GM23338 (cell line): ENCODE results near the gene PNRC2. TPM values are rescaled to one million over a fixed set of nuclear protein-coding genes. Genes with fewer than 3 reads are reported as not detected.

Experiments used
- ATAC-seq: fragments of 200-7000 bp; cut with Tn5 transposase; 3 replicates; pipeline ENCODE4 v1.9.1; 2020
- DNase-seq: peaks from one replicate; pipeline ENCODE4 v3.0.0-alpha.2; 2015; ENCODE audit warnings: low spot score
- H2AFZ ChIP-seq: fragments of 200-600 bp; sonication (generic); 2 replicates; pipeline ENCODE4 v1.8.0; 2016; ENCODE audit warnings: antibody characterized with exemption, mild to moderate bottlenecking, moderate library complexity
- H3F3A ChIP-seq: fragments of 200-600 bp; sonication (generic); replicated peaks from 2 replicates; pipeline ENCODE4 v1.8.0; 2017; ENCODE audit warnings: antibody characterized with exemption, mixed run types, low read depth
- H3K27ac ChIP-seq: fragments of 200-600 bp; sonication (generic); 2 replicates; pipeline ENCODE4 v1.6.1; 2016; ENCODE audit warnings: low read depth
- H3K27me3 ChIP-seq: fragments of 200-600 bp; sonication (generic); 2 replicates; pipeline ENCODE4 v1.8.0; 2016; ENCODE audit warnings: mild to moderate bottlenecking, mixed run types, moderate library complexity; ENCODE audit not compliant: insufficient read depth
- H3K36me3 ChIP-seq: fragments of 200-600 bp; sonication (generic); 2 replicates; pipeline ENCODE4 v1.8.0; 2016; ENCODE audit warnings: mild to moderate bottlenecking; ENCODE audit not compliant: insufficient read depth
- H3K4me1 ChIP-seq: fragments of 200-600 bp; sonication (generic); 2 replicates; pipeline ENCODE4 v1.8.0; 2016; ENCODE audit warnings: mild to moderate bottlenecking, moderate library complexity; ENCODE audit not compliant: insufficient read depth
- H3K4me2 ChIP-seq: fragments of 200-600 bp; sonication (generic); 2 replicates; pipeline ENCODE4 v1.7.1; 2017; ENCODE audit warnings: mixed run types
- H3K4me3 ChIP-seq: fragments of 200-600 bp; sonication (generic); 2 replicates; pipeline ENCODE4 v1.6.1; 2016; ENCODE audit warnings: mixed run types
- H3K79me2 ChIP-seq: fragments of 200-600 bp; sonication (generic); replicated peaks from 2 replicates; pipeline ENCODE4 v1.8.0; 2017; ENCODE audit warnings: mild to moderate bottlenecking; ENCODE audit not compliant: insufficient read depth
- H3K9me2 ChIP-seq: fragments of 200-600 bp; sonication (generic); 2 replicates; pipeline ENCODE4 v1.8.0; 2017; ENCODE audit not compliant: insufficient read depth
- H4K20me1 ChIP-seq: fragments of 200-600 bp; sonication (generic); replicated peaks from 2 replicates; pipeline ENCODE4 v1.8.0; 2017; ENCODE audit warnings: mild to moderate bottlenecking; ENCODE audit not compliant: insufficient read depth
- H3K27ac Mint-ChIP-seq: 2 replicates; pipeline ENCODE4 v1.8.0; 2020; ENCODE audit warnings: inconsistent platforms, mild to moderate bottlenecking, moderate library complexity, mixed read lengths
- H3K27me3 Mint-ChIP-seq: 3 replicates; pipeline ENCODE4 v1.8.0; 2022; ENCODE audit warnings: low read depth, mild to moderate bottlenecking, moderate library complexity, mixed read lengths, inconsistent platforms; ENCODE audit not compliant: insufficient read depth, poor library complexity
- H3K36me3 Mint-ChIP-seq: 3 replicates; pipeline ENCODE4 v1.8.0; 2021; ENCODE audit warnings: low read depth, mild to moderate bottlenecking, inconsistent platforms, moderate library complexity, mixed read lengths
- H3K4me1 Mint-ChIP-seq: 3 replicates; pipeline ENCODE4 v1.8.0; 2020; ENCODE audit warnings: mild to moderate bottlenecking, inconsistent platforms, mixed read lengths
- H3K4me3 Mint-ChIP-seq: 3 replicates; pipeline ENCODE4 v1.8.0; 2021; ENCODE audit warnings: moderate library complexity, mild to moderate bottlenecking, inconsistent platforms, mixed read lengths
- H3K9me3 Mint-ChIP-seq: 3 replicates; pipeline ENCODE4 v1.8.0; 2020; ENCODE audit warnings: moderate library complexity, mild to moderate bottlenecking, inconsistent platforms, mixed read lengths
- CREB1 ChIP-seq: fragments of 250-450 bp; sonication (Bioruptor Pico); IDR thresholded peaks from 2 replicates; pipeline ENCODE4 v1.5.0; 2020; ENCODE audit warnings: low read depth, mild to moderate bottlenecking, moderate library complexity
- EZH2 ChIP-seq: fragments of 200-600 bp; sonication (generic); IDR thresholded peaks from one replicate; pipeline ENCODE4 v1.8.0; 2017; ENCODE audit warnings: antibody characterized with exemption, mild to moderate bottlenecking, low read depth; ENCODE audit not compliant: unreplicated experiment
- EZH2phosphoT487 ChIP-seq: fragments of 200-600 bp; sonication (generic); IDR thresholded peaks from one replicate; pipeline ENCODE4 v1.8.1; 2018; ENCODE audit warnings: antibody characterized with exemption; ENCODE audit not compliant: unreplicated experiment
- JUNB ChIP-seq: IDR thresholded peaks from one replicate; pipeline ENCODE4 v1.6.1; 2016; ENCODE audit warnings: antibody characterized with exemption; ENCODE audit not compliant: unreplicated experiment
- NANOG ChIP-seq: IDR thresholded peaks from 2 replicates; pipeline ENCODE4 v1.6.1; 2016; ENCODE audit warnings: antibody characterized with exemption, borderline replicate concordance
- POLR2AphosphoS5 ChIP-seq: IDR thresholded peaks from 2 replicates; pipeline ENCODE4 v1.6.1; 2016; ENCODE audit warnings: antibody characterized with exemption, low read depth
- STAT1 ChIP-seq: IDR thresholded peaks from one replicate; pipeline ENCODE4 v1.6.1; 2016; ENCODE audit warnings: antibody characterized with exemption; ENCODE audit not compliant: unreplicated experiment
- ZNF114 ChIP-seq: fragments of 250-450 bp; sonication (Bioruptor Pico); IDR thresholded peaks from 2 replicates; pipeline ENCODE4 v1.5.0; 2020; ENCODE audit warnings: mild to moderate bottlenecking, moderate library complexity
- ZNF331 ChIP-seq: fragments of 250-450 bp; sonication (Bioruptor Pico); IDR thresholded peaks from 2 replicates; pipeline ENCODE4 v1.5.0; 2020; ENCODE audit warnings: low read depth, mild to moderate bottlenecking, moderate library complexity
- polyA plus RNA-seq: library from polyadenylated mRNA; unstranded; fragments of >200 nt; fragmentation: Nextera tagmentation; extraction: Ambion mirVana; gene quantifications from 2 replicates; pipeline ENCODE4 v1.2.1, GENCODE V29; 2016
- total RNA-seq: library from RNA; depleted of rRNA; stranded (reverse); fragments of >200 nt; shearing (Covaris generic); gene quantifications from 2 replicates; pipeline ENCODE4 v1.2.3, GENCODE V29; 2014
- TF ChIP-seq, protein P1 (sequence below): fragments of 250-450 bp; sonication (Bioruptor Pico); IDR thresholded peaks from 2 replicates; pipeline ENCODE4 v1.5.0; 2020; ENCODE audit warnings: mild to moderate bottlenecking, moderate library complexity
- TF ChIP-seq, protein P2 (sequence below): IDR thresholded peaks from one replicate; pipeline ENCODE4 v1.6.1; 2018; ENCODE audit warnings: antibody characterized with exemption; ENCODE audit not compliant: unreplicated experiment
- TF ChIP-seq, protein P3 (sequence below): IDR thresholded peaks from 2 replicates; pipeline ENCODE4 v1.6.1; 2016; ENCODE audit warnings: antibody characterized with exemption
- TF ChIP-seq, protein P4 (sequence below), 2 experiments: fragments of 200-600 bp in 1 of 2; sonication (generic) in 1 of 2; conservative IDR thresholded peaks; 2 replicates each; pipeline versions ENCODE4 v1.5.1 to v1.6.1; 2016 to 2017; ENCODE audit warnings: antibody characterized with exemption in 2 of 2, low read depth in 2 of 2, mild to moderate bottlenecking in 2 of 2, moderate library complexity in 1 of 2

The PNRC2 gene
- total and polyA plus RNA-seq, 2 experiments from 2014 or later: 157 to 237 TPM

DNA sequence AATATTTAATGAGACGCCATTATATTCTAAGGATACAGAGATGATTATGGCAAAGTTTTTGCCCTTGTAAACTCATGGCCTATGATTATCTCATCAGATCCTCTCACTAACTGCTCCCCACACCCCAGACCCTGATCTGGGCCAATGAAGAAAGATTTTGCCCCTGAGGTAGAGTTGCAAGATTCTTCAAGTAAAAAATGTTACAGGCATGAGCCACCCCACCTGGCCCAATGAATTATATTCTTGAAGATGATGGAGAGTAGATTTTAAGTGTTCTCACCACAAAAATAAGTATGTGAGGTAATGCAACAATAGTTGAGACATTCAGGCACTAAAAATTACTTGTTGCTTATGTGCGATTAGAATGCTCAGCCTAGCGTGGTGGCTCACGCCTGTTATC is 44.7 kb upstream of the PNRC2 start:
- Histone ChIP-seq H3K4me2 (no peak overlapping the region), H3K27ac (no peak overlapping the region), H2AFZ (no peak overlapping the region), H4K20me1 (no peaks in the 10 kb centered on the region), H3K9me2 (no peaks in the 10 kb centered on the region), H3K36me3 (no peaks in the 10 kb centered on the region), H3K27me3 (no peaks in the 10 kb centered on the region), H3K79me2 (no peaks in the 10 kb centered on the region), H3F3A (no peaks in the 10 kb centered on the region), H3K4me1 (peaks cover 6% of the 10 kb centered on the region), H3K4me3 (no peak overlapping the region)
- Mint-ChIP-seq H3K27ac (no peak overlapping the region), H3K27me3 (peaks cover 2% of the 10 kb centered on the region), H3K36me3 (no peaks in the 10 kb centered on the region), H3K9me3 (no peaks in the 10 kb centered on the region), H3K4me3 (no peak overlapping the region), H3K4me1 (peaks cover 4% of the 10 kb centered on the region; the same call in 2 of the 3 replicates)
- TF ChIP-seq POLR2AphosphoS5 (no peak), STAT1 (no peak), JUNB (no peak), NANOG (no peak), CREB1 (CRISPR knock-in tag) (no peak), EZH2phosphoT487 (no peak), EZH2 (no peak), ZNF114 (no peak), ZNF331 (CRISPR knock-in tag) (no peak)
- TF ChIP-seq, protein P1, sequence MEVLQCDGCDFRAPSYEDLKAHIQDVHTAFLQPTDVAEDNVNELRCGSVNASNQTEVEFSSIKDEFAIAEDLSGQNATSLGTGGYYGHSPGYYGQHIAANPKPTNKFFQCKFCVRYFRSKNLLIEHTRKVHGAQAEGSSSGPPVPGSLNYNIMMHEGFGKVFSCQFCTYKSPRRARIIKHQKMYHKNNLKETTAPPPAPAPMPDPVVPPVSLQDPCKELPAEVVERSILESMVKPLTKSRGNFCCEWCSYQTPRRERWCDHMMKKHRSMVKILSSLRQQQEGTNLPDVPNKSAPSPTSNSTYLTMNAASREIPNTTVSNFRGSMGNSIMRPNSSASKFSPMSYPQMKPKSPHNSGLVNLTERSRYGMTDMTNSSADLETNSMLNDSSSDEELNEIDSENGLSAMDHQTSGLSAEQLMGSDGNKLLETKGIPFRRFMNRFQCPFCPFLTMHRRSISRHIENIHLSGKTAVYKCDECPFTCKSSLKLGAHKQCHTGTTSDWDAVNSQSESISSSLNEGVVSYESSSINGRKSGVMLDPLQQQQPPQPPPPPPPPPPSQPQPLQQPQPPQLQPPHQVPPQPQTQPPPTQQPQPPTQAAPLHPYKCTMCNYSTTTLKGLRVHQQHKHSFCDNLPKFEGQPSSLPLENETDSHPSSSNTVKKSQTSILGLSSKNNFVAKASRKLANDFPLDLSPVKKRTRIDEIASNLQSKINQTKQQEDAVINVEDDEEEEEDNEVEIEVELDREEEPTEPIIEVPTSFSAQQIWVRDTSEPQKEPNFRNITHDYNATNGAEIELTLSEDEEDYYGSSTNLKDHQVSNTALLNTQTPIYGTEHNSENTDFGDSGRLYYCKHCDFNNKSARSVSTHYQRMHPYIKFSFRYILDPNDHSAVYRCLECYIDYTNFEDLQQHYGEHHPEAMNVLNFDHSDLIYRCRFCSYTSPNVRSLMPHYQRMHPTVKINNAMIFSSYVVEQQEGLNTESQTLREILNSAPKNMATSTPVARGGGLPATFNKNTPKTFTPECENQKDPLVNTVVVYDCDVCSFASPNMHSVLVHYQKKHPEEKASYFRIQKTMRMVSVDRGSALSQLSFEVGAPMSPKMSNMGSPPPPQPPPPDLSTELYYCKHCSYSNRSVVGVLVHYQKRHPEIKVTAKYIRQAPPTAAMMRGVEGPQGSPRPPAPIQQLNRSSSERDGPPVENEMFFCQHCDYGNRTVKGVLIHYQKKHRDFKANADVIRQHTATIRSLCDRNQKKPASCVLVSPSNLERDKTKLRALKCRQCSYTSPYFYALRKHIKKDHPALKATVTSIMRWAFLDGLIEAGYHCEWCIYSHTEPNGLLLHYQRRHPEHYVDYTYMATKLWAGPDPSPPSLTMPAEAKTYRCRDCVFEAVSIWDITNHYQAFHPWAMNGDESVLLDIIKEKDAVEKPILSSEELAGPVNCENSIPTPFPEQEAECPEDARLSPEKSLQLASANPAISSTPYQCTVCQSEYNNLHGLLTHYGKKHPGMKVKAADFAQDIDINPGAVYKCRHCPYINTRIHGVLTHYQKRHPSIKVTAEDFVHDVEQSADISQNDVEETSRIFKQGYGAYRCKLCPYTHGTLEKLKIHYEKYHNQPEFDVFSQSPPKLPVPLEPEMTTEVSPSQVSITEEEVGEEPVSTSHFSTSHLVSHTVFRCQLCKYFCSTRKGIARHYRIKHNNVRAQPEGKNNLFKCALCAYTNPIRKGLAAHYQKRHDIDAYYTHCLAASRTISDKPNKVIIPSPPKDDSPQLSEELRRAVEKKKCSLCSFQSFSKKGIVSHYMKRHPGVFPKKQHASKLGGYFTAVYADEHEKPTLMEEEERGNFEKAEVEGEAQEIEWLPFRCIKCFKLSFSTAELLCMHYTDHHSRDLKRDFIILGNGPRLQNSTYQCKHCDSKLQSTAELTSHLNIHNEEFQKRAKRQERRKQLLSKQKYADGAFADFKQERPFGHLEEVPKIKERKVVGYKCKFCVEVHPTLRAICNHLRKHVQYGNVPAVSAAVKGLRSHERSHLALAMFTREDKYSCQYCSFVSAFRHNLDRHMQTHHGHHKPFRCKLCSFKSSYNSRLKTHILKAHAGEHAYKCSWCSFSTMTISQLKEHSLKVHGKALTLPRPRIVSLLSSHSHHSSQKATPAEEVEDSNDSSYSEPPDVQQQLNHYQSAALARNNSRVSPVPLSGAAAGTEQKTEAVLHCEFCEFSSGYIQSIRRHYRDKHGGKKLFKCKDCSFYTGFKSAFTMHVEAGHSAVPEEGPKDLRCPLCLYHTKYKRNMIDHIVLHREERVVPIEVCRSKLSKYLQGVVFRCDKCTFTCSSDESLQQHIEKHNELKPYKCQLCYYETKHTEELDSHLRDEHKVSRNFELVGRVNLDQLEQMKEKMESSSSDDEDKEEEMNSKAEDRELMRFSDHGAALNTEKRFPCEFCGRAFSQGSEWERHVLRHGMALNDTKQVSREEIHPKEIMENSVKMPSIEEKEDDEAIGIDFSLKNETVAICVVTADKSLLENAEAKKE (CRISPR knock-in tag): no peak
- TF ChIP-seq, protein P2, sequence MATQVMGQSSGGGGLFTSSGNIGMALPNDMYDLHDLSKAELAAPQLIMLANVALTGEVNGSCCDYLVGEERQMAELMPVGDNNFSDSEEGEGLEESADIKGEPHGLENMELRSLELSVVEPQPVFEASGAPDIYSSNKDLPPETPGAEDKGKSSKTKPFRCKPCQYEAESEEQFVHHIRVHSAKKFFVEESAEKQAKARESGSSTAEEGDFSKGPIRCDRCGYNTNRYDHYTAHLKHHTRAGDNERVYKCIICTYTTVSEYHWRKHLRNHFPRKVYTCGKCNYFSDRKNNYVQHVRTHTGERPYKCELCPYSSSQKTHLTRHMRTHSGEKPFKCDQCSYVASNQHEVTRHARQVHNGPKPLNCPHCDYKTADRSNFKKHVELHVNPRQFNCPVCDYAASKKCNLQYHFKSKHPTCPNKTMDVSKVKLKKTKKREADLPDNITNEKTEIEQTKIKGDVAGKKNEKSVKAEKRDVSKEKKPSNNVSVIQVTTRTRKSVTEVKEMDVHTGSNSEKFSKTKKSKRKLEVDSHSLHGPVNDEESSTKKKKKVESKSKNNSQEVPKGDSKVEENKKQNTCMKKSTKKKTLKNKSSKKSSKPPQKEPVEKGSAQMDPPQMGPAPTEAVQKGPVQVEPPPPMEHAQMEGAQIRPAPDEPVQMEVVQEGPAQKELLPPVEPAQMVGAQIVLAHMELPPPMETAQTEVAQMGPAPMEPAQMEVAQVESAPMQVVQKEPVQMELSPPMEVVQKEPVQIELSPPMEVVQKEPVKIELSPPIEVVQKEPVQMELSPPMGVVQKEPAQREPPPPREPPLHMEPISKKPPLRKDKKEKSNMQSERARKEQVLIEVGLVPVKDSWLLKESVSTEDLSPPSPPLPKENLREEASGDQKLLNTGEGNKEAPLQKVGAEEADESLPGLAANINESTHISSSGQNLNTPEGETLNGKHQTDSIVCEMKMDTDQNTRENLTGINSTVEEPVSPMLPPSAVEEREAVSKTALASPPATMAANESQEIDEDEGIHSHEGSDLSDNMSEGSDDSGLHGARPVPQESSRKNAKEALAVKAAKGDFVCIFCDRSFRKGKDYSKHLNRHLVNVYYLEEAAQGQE: no peak
- TF ChIP-seq, protein P3, sequence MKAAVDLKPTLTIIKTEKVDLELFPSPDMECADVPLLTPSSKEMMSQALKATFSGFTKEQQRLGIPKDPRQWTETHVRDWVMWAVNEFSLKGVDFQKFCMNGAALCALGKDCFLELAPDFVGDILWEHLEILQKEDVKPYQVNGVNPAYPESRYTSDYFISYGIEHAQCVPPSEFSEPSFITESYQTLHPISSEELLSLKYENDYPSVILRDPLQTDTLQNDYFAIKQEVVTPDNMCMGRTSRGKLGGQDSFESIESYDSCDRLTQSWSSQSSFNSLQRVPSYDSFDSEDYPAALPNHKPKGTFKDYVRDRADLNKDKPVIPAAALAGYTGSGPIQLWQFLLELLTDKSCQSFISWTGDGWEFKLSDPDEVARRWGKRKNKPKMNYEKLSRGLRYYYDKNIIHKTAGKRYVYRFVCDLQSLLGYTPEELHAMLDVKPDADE: no peak
- TF ChIP-seq, protein P4, sequence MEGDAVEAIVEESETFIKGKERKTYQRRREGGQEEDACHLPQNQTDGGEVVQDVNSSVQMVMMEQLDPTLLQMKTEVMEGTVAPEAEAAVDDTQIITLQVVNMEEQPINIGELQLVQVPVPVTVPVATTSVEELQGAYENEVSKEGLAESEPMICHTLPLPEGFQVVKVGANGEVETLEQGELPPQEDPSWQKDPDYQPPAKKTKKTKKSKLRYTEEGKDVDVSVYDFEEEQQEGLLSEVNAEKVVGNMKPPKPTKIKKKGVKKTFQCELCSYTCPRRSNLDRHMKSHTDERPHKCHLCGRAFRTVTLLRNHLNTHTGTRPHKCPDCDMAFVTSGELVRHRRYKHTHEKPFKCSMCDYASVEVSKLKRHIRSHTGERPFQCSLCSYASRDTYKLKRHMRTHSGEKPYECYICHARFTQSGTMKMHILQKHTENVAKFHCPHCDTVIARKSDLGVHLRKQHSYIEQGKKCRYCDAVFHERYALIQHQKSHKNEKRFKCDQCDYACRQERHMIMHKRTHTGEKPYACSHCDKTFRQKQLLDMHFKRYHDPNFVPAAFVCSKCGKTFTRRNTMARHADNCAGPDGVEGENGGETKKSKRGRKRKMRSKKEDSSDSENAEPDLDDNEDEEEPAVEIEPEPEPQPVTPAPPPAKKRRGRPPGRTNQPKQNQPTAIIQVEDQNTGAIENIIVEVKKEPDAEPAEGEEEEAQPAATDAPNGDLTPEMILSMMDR (conservative IDR thresholded peaks at IDR 0.05; ENCODE audit: low read depth in 2 of 2): no peak
- no peak for ATAC-seq
- DNase-seq: no peak
